Ovary (tissue), 9 donors: ENCODE data around the gene NUBPL. TPM values are rescaled to one million over a fixed set of nuclear protein-coding genes. Genes with fewer than 3 reads are reported as not detected.
"Not testable (repeated sequence)": the region's sequence is repeated elsewhere in the genome, so short reads cannot be mapped to it uniquely, and the experiment has no call there.

Experiments used
- DNase-seq, 5 donors: peaks; one replicate each; pipeline ENCODE4 v3.0.0-alpha.2; 2019 to 2020
- H3K27ac ChIP-seq, 2 donors: fragments of 200-600 bp; one replicate each; pipeline versions ENCODE4 v1.5.1 to v1.8.0; 2019 to 2022
- H3K27me3 ChIP-seq: fragments of 200-600 bp; one replicate; pipeline ENCODE4 v1.8.0; 2022
- H3K36me3 ChIP-seq: fragments of 200-600 bp; sonication (generic); one replicate; pipeline ENCODE4 v1.5.1; 2019
- H3K4me1 ChIP-seq: one replicate; pipeline ENCODE4 v1.8.1; 2013; ENCODE audit warnings: mild to moderate bottlenecking, moderate library complexity; ENCODE audit not compliant: insufficient read depth
- H3K4me3 ChIP-seq: fragments of 200-600 bp; sonication (generic); one replicate; pipeline ENCODE4 v1.5.1; 2017
- H3K9me3 ChIP-seq, 2 donors: fragments of 200-600 bp in 1 of 2; sonication (generic) in 1 of 2; one replicate each; pipeline versions ENCODE4 v1.5.1 to v1.8.1; 2013 to 2019; ENCODE audit warnings: mild to moderate bottlenecking in 1 of 2, moderate library complexity in 1 of 2
- CTCF ChIP-seq, 3 donors: fragments of 450-650 bp in 2 of 3; fragments of 200-600 bp in 1 of 3; IDR thresholded peaks; one replicate each; pipeline versions ENCODE4 v1.5.1 to v1.8.0; 2016 to 2022; ENCODE audit warnings: antibody characterized with exemption in 3 of 3, mild to moderate bottlenecking in 1 of 3
- EP300 ChIP-seq: sonication (generic); formaldehyde crosslinking; IDR thresholded peaks from one replicate; pipeline ENCODE4 v1.6.1; 2017; ENCODE audit warnings: antibody characterized with exemption
- POLR2A ChIP-seq: fragments of 450-650 bp; IDR thresholded peaks from one replicate; pipeline ENCODE4 v1.6.1; 2017; ENCODE audit warnings: antibody characterized with exemption, mild to moderate bottlenecking, moderate library complexity
- WGBS, 3 donors: extraction: QIAGEN DNeasy Blood & Tissue Kit in 1 of 3; methylation state at CpG; one replicate each; pipeline versions ENCODE4 v1.1.5 to v1.1.7; 2013 to 2017; 5-methylcytosine and 5-hydroxymethylcytosine counted together
- intact Hi-C, 4 donors: fragments of 100-400 bp; cut with DNase I; formaldehyde crosslinking; loops; one replicate each; pipeline versions ENCODE4 v1.11.0 to v1.15.1; 2022 to 2023
- polyA plus RNA-seq, 2 donors: library from polyadenylated mRNA; stranded (reverse); fragments of 200-250 nt in 1 of 2; fragments of 350-450 nt in 1 of 2; fragmentation: Illumina TruSeq in 1 of 2; extraction: RNeasy Lipid Tissue Mini Kit (QIAGEN cat#74804) in 1 of 2; gene quantifications; one replicate each; pipeline ENCODE4 v1.2.3, GENCODE V29; 2013 to 2014
- total RNA-seq, 7 donors: library from RNA; depleted of rRNA in 2 of 7; stranded (reverse); fragments of >200 nt in 2 of 7; fragmentation: NEBNext Ultra II Directional in 3 of 7; extraction: Animal tissue kit (Norgen Biotek cat#: 25700) in 3 of 7; gene quantifications; one replicate each; pipeline versions ENCODE4 v1.1.0 to v1.2.4, GENCODE V29; 2016 to 2023
- donor health status: DM: no; HTN: no; CAD: no; lungs with moderate emphysema.
- donor health status: DM: no; HTN: no; CAD: no.
- donor health status: Bipolar disorder and iron deficiency.
- donor health status: DM: yes; HTN: yes; CAD: no.
- donor health status: DM: no; HTN: no; CAD: no.
- donor health status: DM: yes; HTN: yes; CAD: no.

The NUBPL gene
- total and polyA plus RNA-seq, 9 donors = 5.8 to 17.6 (median 14.0) TPM

- intact Hi-C loops = no loop called here
- DNase-seq = no peak
- no peaks in the 10 kb centered on the region for H3K9me3 ChIP-seq
- no peak for TF ChIP-seq CTCF (IDR thresholded peaks at IDR 0.05)
- no peak overlapping the region for H3K4me3 ChIP-seq
- H3K36me3 ChIP-seq = no peaks in the 10 kb centered on the region
- no peaks in the 10 kb centered on the region for H3K27me3 ChIP-seq
- no peak overlapping the region for H3K27ac ChIP-seq
- WGBS, 3 donors = 82 to 85% (median 85%) methylated on average over 3 of the region's 3 CpGs
- H3K4me1 ChIP-seq = no peaks in the 10 kb centered on the region
Observed at GRCh38 chr14:31886156-31886835, 325.1 kb downstream of the NUBPL start.

GRCh38 chr14:31887929-31888580 is 326.9 kb downstream of the NUBPL start:
- Histone ChIP-seq H3K4me1 (no peaks in the 10 kb centered on the region), H3K27ac (no peak overlapping the region), H3K4me3 (no peak overlapping the region), H3K36me3 (no peaks in the 10 kb centered on the region), H3K9me3 (no peaks in the 10 kb centered on the region), H3K27me3 (no peaks in the 10 kb centered on the region)
- DNase-seq = no peak
- intact Hi-C loops = no loop called here
- WGBS, 3 donors = 83 to 96% (median 95%) methylated on average over 4 of the region's 4 CpGs
- TF ChIP-seq EP300 = no peak
- TF ChIP-seq CTCF (IDR thresholded peaks at IDR 0.05) = no peak
- TF ChIP-seq POLR2A = no peak

GRCh38 chr14:31889297-31889696 is 328.1 kb downstream of the NUBPL start:
- Histone ChIP-seq H3K27ac (no peak overlapping the region), H3K4me3 (no peak overlapping the region), H3K27me3 (no peaks in the 10 kb centered on the region), H3K9me3 (no peaks in the 10 kb centered on the region), H3K4me1 (no peaks in the 10 kb centered on the region), H3K36me3 (no peaks in the 10 kb centered on the region)
- WGBS, 3 donors = 67 to 74% (median 69%) methylated on average over 2 of the region's 2 CpGs
- TF ChIP-seq CTCF (IDR thresholded peaks at IDR 0.05) (no peak), POLR2A (no peak), EP300 (no peak)
- intact Hi-C loops = no loop called here
- no peak for DNase-seq

- H3K4me1 ChIP-seq, intact Hi-C loops, H3K36me3 ChIP-seq, H3K27ac ChIP-seq, H3K4me3 ChIP-seq, H3K27me3 ChIP-seq, H3K9me3 ChIP-seq, DNase-seq: not testable (repeated sequence)
- WGBS, 3 donors = 96 to 98% (median 98%) methylated on average over 4 of the region's 4 CpGs
Observed at GRCh38 chr14:31890202-31890601, 329.0 kb downstream of the NUBPL start.

- no peaks in the 10 kb centered on the region for H3K27me3 ChIP-seq
- no peak overlapping the region for H3K4me3 ChIP-seq
- no peaks in the 10 kb centered on the region for H3K9me3 ChIP-seq
- H3K36me3 ChIP-seq = no peaks in the 10 kb centered on the region
- H3K27ac ChIP-seq = no peak overlapping the region
- no peak for DNase-seq
- intact Hi-C loops = no loop called here
- TF ChIP-seq EP300 = no peak
- 66 to 74% (median 72%) methylated on average over 5 of the region's 5 CpGs for WGBS, 3 donors
- H3K4me1 ChIP-seq = no peaks in the 10 kb centered on the region
Observed at GRCh38 chr14:31893221-31893757, 332.1 kb downstream of the NUBPL start.
